HepG2 (cell line): Measurements from ENCODE around the gene GZF1. TPM values are rescaled to one million over a fixed set of nuclear protein-coding genes. Genes with fewer than 3 reads are reported as not detected.

Source experiments
- E2F1 ChIP-seq: sonication (generic); formaldehyde crosslinking; IDR thresholded peaks from 2 replicates; pipeline ENCODE4 v1.5.0; 2020; ENCODE audit warnings: missing genetic modification reagents
- ELF4 ChIP-seq: sonication (generic); formaldehyde crosslinking; IDR thresholded peaks from 2 replicates; pipeline ENCODE4 v1.5.0; 2020; ENCODE audit warnings: missing genetic modification reagents, mild to moderate bottlenecking, moderate library complexity, borderline replicate concordance
- FOXK2 ChIP-seq: fragments of 450-650 bp; IDR thresholded peaks from 2 replicates; pipeline ENCODE4 v1.6.1; 2016
- GLMP ChIP-seq: sonication (generic); formaldehyde crosslinking; IDR thresholded peaks from 2 replicates; pipeline ENCODE4 v1.9.0; 2021; ENCODE audit warnings: missing genetic modification reagents, mild to moderate bottlenecking, borderline replicate concordance
- HOXA3 ChIP-seq: sonication (generic); formaldehyde crosslinking; IDR thresholded peaks from 2 replicates; pipeline ENCODE4 v1.5.0; 2020; ENCODE audit warnings: missing genetic modification reagents
- KDM2A ChIP-seq: sonication (generic); formaldehyde crosslinking; IDR thresholded peaks from 2 replicates; pipeline ENCODE4 v1.4.0; 2020; ENCODE audit warnings: low read depth, missing genetic modification reagents, borderline replicate concordance
- KLF13 ChIP-seq: sonication (generic); formaldehyde crosslinking; IDR thresholded peaks from 2 replicates; pipeline ENCODE4 v1.4.0; 2020; ENCODE audit warnings: mild to moderate bottlenecking, missing genetic modification reagents
- MATR3 ChIP-seq: sonication (generic); formaldehyde crosslinking; IDR thresholded peaks from 2 replicates; pipeline ENCODE4 v1.4.0; 2020; ENCODE audit warnings: missing genetic modification reagents
- MIXL1 ChIP-seq: IDR thresholded peaks from 2 replicates; pipeline ENCODE4 v1.6.1; 2016
- NFKBIZ ChIP-seq: IDR thresholded peaks from 2 replicates; pipeline ENCODE4 v1.6.1; 2018; ENCODE audit warnings: missing genetic modification reagents, missing compliant biosample characterization
- PCBP2 ChIP-seq: fragments of 200-400 bp; formaldehyde crosslinking; optimal IDR thresholded peaks from 2 replicates; pipeline ENCODE3; 2018; ENCODE audit warnings: low read length, low read depth; ENCODE audit not compliant: poor library complexity, severe bottlenecking
- SP2 ChIP-seq: sonication (generic); formaldehyde crosslinking; IDR thresholded peaks from 2 replicates; pipeline ENCODE4 v1.5.1; 2020; ENCODE audit warnings: mild to moderate bottlenecking, missing genetic modification reagents
- SRF ChIP-seq: IDR thresholded peaks from 2 replicates; pipeline ENCODE4 v1.6.1; 2011; ENCODE audit warnings: mild to moderate bottlenecking, low read depth, low read length, moderate library complexity
- SSRP1 ChIP-seq: IDR thresholded peaks from 2 replicates; pipeline ENCODE4 v1.6.1; 2016; ENCODE audit warnings: control low read depth
- THRA ChIP-seq: sonication (generic); formaldehyde crosslinking; IDR thresholded peaks from 2 replicates; pipeline ENCODE4 v1.4.0; 2020; ENCODE audit warnings: missing genetic modification reagents, borderline replicate concordance
- ZNF30 ChIP-seq: sonication (generic); formaldehyde crosslinking; IDR thresholded peaks from 2 replicates; pipeline ENCODE4 v1.5.0; 2020; ENCODE audit warnings: mild to moderate bottlenecking, missing genetic modification reagents
- ZNF724P ChIP-seq: sonication (generic); formaldehyde crosslinking; IDR thresholded peaks from 2 replicates; pipeline ENCODE4 v1.8.0; 2022; ENCODE audit warnings: missing genetic modification reagents, borderline replicate concordance
- ZNF792 ChIP-seq: IDR thresholded peaks from 2 replicates; pipeline ENCODE4 v1.6.1; 2016
- polyA plus RNA-seq, 8 experiments: library from polyadenylated mRNA; depleted of rRNA in 3 of 8; stranded (reverse) in 7 of 8; unstranded in 1 of 8; fragments of >200 nt; fragmentation: Illumina TruSeq in 4 of 8; extraction: Trizol in 4 of 8; gene quantifications; 2 replicates each; pipeline versions ENCODE4 v1.2.1 to v1.2.3, GENCODE V29; 2011 to 2016; ENCODE audit warnings: low read depth in 4 of 8, missing spikeins in 1 of 8, mixed read lengths in 1 of 8; ENCODE audit not compliant: insufficient read depth in 1 of 8
- total RNA-seq, 5 experiments: library from RNA; depleted of rRNA; stranded (reverse); fragments of >200 nt; fragmentation: Illumina TruSeq; extraction: Trizol; gene quantifications; 2 replicates each; pipeline ENCODE4 v1.2.3, GENCODE V29; 2016; ENCODE audit warnings: low read depth in 1 of 5
- TF ChIP-seq, protein P1 (sequence below): sonication (generic); formaldehyde crosslinking; conservative IDR thresholded peaks from 2 replicates; pipeline ENCODE4 v1.8.0; 2022; ENCODE audit warnings: low read depth, missing genetic modification reagents
- TF ChIP-seq, protein P2 (sequence below): sonication (generic); formaldehyde crosslinking; IDR thresholded peaks from 2 replicates; pipeline ENCODE4 v1.4.0; 2020; ENCODE audit warnings: mild to moderate bottlenecking, missing genetic modification reagents, borderline replicate concordance
- TF ChIP-seq, protein P3 (sequence below): sonication (generic); formaldehyde crosslinking; IDR thresholded peaks from 2 replicates; pipeline ENCODE4 v1.5.1; 2020; ENCODE audit warnings: missing genetic modification reagents, mild to moderate bottlenecking, borderline replicate concordance

Gene GZF1
- total and polyA plus RNA-seq, 2 of the 13 experiments (the other 11 are each of a cell fraction or from before 2014, with no cell fraction given): 16.9 to 26.0 TPM

DNA sequence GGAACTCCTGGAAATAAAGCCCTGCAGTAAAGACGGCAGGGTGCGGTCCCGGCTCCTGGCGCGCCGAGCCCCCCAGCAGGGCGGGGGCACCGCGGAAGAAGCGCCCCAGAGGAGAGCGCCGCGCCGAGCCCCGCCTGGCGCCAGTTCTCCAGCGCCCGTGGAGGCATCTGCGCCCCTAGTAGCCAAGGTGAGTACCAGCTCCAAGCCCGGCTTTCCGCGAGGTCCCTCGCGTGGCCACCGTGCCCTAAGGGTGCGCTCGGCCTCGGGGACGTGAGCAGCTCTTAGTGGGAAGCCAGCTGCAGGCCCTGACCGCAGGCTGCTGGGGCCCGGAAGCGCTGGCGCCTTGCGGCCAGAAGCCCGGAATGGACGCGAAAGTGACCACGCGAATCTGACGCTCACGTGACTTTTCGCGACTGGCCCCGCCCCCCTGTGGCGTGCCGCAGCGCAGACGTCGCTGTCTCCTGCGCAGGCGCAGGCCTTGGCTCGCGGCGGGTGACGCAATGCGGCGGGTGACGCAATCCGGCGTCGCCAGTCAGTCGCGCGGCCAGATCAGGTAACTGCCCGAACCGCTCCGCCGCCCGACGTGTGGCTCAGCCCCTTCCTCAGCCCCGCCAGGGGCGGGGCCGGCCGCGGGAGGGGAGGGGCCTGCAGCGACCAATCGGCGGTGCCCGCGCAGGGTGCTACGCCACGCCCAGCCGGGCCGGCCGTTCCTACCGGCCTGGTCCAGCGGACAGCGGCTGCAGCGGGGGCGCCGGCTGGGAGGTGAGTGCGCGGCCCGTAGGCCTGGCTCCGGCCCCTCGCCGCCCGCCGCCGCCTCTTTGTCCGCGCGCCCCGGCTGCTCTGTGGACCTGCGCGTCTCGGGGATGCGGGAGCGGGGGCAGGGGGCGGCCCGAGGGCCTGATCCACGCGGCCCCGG, at the start of gene GZF1 (continued):
- TF ChIP-seq HOXA3 (CRISPR knock-in tag): peak; percentile 100
- TF ChIP-seq, protein P1, sequence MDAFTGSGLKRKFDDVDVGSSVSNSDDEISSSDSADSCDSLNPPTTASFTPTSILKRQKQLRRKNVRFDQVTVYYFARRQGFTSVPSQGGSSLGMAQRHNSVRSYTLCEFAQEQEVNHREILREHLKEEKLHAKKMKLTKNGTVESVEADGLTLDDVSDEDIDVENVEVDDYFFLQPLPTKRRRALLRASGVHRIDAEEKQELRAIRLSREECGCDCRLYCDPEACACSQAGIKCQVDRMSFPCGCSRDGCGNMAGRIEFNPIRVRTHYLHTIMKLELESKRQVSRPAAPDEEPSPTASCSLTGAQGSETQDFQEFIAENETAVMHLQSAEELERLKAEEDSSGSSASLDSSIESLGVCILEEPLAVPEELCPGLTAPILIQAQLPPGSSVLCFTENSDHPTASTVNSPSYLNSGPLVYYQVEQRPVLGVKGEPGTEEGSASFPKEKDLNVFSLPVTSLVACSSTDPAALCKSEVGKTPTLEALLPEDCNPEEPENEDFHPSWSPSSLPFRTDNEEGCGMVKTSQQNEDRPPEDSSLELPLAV (CRISPR knock-in tag): 0 out of 2 replicates have a peak, but pooled peaks have one; percentile 54
- TF ChIP-seq, protein P2, sequence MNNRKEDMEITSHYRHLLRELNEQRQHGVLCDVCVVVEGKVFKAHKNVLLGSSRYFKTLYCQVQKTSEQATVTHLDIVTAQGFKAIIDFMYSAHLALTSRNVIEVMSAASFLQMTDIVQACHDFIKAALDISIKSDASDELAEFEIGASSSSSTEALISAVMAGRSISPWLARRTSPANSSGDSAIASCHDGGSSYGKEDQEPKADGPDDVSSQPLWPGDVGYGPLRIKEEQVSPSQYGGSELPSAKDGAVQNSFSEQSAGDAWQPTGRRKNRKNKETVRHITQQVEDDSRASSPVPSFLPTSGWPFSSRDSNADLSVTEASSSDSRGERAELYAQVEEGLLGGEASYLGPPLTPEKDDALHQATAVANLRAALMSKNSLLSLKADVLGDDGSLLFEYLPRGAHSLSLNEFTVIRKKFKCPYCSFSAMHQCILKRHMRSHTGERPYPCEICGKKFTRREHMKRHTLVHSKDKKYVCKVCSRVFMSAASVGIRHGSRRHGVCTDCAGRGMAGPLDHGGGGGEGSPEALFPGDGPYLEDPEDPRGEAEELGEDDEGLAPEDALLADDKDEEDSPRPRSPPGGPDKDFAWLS (CRISPR knock-in tag): no peak
- peak; percentile 97 for TF ChIP-seq ZNF724P (CRISPR knock-in tag)
- TF ChIP-seq PCBP2: no peak
- peak; percentile 70; the same call in 1 of the 2 replicates for TF ChIP-seq FOXK2
- TF ChIP-seq, protein P3, sequence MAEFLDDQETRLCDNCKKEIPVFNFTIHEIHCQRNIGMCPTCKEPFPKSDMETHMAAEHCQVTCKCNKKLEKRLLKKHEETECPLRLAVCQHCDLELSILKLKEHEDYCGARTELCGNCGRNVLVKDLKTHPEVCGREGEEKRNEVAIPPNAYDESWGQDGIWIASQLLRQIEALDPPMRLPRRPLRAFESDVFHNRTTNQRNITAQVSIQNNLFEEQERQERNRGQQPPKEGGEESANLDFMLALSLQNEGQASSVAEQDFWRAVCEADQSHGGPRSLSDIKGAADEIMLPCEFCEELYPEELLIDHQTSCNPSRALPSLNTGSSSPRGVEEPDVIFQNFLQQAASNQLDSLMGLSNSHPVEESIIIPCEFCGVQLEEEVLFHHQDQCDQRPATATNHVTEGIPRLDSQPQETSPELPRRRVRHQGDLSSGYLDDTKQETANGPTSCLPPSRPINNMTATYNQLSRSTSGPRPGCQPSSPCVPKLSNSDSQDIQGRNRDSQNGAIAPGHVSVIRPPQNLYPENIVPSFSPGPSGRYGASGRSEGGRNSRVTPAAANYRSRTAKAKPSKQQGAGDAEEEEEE (CRISPR knock-in tag): peak; percentile 90; the same call in 1 of the 2 replicates
- peak; percentile 89 for TF ChIP-seq THRA (CRISPR knock-in tag)
- no peak for TF ChIP-seq GLMP (CRISPR knock-in tag)
- no peak for TF ChIP-seq ZNF30 (CRISPR knock-in tag)
- no peak; the same call in none of the 2 replicates for TF ChIP-seq NFKBIZ (CRISPR knock-in tag)
- peak; percentile 97 for TF ChIP-seq ZNF792
- peak; percentile 90 for TF ChIP-seq E2F1 (CRISPR knock-in tag)
- TF ChIP-seq SP2 (CRISPR knock-in tag): peak; percentile 79
- TF ChIP-seq KDM2A (CRISPR knock-in tag): peak; percentile 96
- no peak for TF ChIP-seq MATR3
- TF ChIP-seq ELF4 (CRISPR knock-in tag): peak; percentile 94
- peak; percentile 77 for TF ChIP-seq MIXL1 (CRISPR knock-in tag)
- TF ChIP-seq SRF: no peak
- peak; percentile 91 for TF ChIP-seq KLF13 (CRISPR knock-in tag)
- TF ChIP-seq SSRP1 (CRISPR knock-in tag): no peak
